ENCODE measurements around the gene PPP6R1.

DNA sequence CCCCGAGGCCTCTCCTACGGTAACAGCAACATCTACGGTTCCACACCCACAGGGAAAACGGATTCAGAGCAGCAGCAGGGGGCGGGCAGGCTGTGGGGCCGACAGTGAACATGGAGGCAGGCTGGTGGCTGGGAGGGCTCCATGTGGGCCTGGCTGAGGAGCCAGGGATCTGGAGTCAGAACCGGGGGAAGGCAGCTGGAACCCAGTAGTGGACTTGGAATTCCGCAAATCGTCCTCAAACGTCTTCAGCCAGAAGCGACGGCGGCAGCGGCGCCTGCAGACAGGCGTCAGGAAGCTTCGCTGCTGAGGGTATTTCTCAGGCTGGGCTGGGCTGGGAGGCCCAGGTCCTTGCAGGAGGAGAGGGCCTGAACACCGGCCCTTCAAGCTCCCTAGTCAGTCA lies 32.0 kb downstream of the PPP6R1 start:
- TF ChIP-seq CTCF (conservative IDR thresholded peaks at IDR 0.05; ENCODE audit: low read length) = no peak
- no peak for TF ChIP-seq EZH2phosphoT487 (IDR thresholded peaks at IDR 0.05; ENCODE audit: borderline replicate concordance, low read depth, low read length)

All from OCI-LY7 (cell line).